ENCODE measurements around the gene ACTA1. TPM values are rescaled to one million over a fixed set of nuclear protein-coding genes. Genes with fewer than 3 reads are reported as not detected.

ACTA1 gene
- total and polyA plus RNA-seq, 2 experiments from 2014 or later = 8.8 to 13.0 TPM

DNA sequence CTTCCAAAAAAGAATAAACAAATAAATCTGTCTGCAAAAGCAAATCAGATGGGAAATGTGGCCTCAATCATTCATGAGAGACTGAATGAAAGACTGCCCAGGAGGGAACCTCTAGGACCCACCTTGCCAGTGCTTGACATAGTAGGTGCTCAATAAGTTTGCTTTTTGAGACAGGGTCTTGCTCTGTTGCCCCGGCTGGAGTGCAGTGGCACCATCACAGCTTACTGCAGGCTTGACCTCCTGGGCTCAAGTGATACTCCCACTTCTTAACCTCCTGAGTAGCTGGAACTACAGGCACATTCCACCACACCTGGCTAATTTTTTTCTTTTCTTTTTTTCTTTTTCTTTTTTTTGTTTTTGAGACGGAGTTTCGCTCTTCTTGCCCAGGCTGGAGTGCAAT is 50.7 kb downstream of the ACTA1 start:
- no peaks in the 10 kb centered on the region for H3K36me3 ChIP-seq (ENCODE audit: insufficient read depth)
- H3K4me1 Mint-ChIP-seq = peaks cover 34% of the 10 kb centered on the region
- H3K27me3 ChIP-seq (ENCODE audit: insufficient read depth) = no peaks in the 10 kb centered on the region
- no peak for ATAC-seq
- no peak overlapping the region for H3K4me3 ChIP-seq
- 0 out of 2 replicates have a peak, but pooled peaks cover 5% of the 10 kb centered on the region for H3F3A ChIP-seq (replicated peaks; ENCODE audit: low read depth)
- peaks cover 33% of the 10 kb centered on the region for H3K4me1 ChIP-seq (ENCODE audit: insufficient read depth)
- H3K4me2 ChIP-seq = no peak overlapping the region
- H2AFZ ChIP-seq = no peak overlapping the region
- H4K20me1 ChIP-seq (replicated peaks; ENCODE audit: insufficient read depth) = no peaks in the 10 kb centered on the region
- no peaks in the 10 kb centered on the region for H3K79me2 ChIP-seq (replicated peaks; ENCODE audit: insufficient read depth)
- no peaks in the 10 kb centered on the region for H3K9me3 Mint-ChIP-seq
- H3K9me2 ChIP-seq (ENCODE audit: insufficient read depth) = no peaks in the 10 kb centered on the region
- no peak overlapping the region for H3K27ac ChIP-seq (ENCODE audit: low read depth)
- no peak overlapping the region for H3K27ac Mint-ChIP-seq
- H3K4me3 Mint-ChIP-seq = no peak overlapping the region
- no peaks in the 10 kb centered on the region for H3K36me3 Mint-ChIP-seq (ENCODE audit: low read depth)
- DNase-seq (ENCODE audit: low spot score) = no peak
- H3K27me3 Mint-ChIP-seq (ENCODE audit: insufficient read depth, low read depth, poor library complexity) = peaks cover 3% of the 10 kb centered on the region
- no peak for TF ChIP-seq EZH2 (IDR thresholded peaks at IDR 0.05; ENCODE audit: low read depth, unreplicated experiment)
- TF ChIP-seq, protein P1, sequence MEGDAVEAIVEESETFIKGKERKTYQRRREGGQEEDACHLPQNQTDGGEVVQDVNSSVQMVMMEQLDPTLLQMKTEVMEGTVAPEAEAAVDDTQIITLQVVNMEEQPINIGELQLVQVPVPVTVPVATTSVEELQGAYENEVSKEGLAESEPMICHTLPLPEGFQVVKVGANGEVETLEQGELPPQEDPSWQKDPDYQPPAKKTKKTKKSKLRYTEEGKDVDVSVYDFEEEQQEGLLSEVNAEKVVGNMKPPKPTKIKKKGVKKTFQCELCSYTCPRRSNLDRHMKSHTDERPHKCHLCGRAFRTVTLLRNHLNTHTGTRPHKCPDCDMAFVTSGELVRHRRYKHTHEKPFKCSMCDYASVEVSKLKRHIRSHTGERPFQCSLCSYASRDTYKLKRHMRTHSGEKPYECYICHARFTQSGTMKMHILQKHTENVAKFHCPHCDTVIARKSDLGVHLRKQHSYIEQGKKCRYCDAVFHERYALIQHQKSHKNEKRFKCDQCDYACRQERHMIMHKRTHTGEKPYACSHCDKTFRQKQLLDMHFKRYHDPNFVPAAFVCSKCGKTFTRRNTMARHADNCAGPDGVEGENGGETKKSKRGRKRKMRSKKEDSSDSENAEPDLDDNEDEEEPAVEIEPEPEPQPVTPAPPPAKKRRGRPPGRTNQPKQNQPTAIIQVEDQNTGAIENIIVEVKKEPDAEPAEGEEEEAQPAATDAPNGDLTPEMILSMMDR (conservative IDR thresholded peaks at IDR 0.05; ENCODE audit: low read depth in 2 of 2) = no peak
- TF ChIP-seq, protein P2, sequence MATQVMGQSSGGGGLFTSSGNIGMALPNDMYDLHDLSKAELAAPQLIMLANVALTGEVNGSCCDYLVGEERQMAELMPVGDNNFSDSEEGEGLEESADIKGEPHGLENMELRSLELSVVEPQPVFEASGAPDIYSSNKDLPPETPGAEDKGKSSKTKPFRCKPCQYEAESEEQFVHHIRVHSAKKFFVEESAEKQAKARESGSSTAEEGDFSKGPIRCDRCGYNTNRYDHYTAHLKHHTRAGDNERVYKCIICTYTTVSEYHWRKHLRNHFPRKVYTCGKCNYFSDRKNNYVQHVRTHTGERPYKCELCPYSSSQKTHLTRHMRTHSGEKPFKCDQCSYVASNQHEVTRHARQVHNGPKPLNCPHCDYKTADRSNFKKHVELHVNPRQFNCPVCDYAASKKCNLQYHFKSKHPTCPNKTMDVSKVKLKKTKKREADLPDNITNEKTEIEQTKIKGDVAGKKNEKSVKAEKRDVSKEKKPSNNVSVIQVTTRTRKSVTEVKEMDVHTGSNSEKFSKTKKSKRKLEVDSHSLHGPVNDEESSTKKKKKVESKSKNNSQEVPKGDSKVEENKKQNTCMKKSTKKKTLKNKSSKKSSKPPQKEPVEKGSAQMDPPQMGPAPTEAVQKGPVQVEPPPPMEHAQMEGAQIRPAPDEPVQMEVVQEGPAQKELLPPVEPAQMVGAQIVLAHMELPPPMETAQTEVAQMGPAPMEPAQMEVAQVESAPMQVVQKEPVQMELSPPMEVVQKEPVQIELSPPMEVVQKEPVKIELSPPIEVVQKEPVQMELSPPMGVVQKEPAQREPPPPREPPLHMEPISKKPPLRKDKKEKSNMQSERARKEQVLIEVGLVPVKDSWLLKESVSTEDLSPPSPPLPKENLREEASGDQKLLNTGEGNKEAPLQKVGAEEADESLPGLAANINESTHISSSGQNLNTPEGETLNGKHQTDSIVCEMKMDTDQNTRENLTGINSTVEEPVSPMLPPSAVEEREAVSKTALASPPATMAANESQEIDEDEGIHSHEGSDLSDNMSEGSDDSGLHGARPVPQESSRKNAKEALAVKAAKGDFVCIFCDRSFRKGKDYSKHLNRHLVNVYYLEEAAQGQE (IDR thresholded peaks at IDR 0.05; ENCODE audit: unreplicated experiment) = no peak
- no peak for TF ChIP-seq STAT1 (IDR thresholded peaks at IDR 0.05; ENCODE audit: unreplicated experiment)
- TF ChIP-seq JUNB (IDR thresholded peaks at IDR 0.05; ENCODE audit: unreplicated experiment) = no peak
- TF ChIP-seq EZH2phosphoT487 (IDR thresholded peaks at IDR 0.05; ENCODE audit: unreplicated experiment) = no peak
- TF ChIP-seq NANOG (IDR thresholded peaks at IDR 0.05; ENCODE audit: borderline replicate concordance) = no peak
- TF ChIP-seq, protein P3, sequence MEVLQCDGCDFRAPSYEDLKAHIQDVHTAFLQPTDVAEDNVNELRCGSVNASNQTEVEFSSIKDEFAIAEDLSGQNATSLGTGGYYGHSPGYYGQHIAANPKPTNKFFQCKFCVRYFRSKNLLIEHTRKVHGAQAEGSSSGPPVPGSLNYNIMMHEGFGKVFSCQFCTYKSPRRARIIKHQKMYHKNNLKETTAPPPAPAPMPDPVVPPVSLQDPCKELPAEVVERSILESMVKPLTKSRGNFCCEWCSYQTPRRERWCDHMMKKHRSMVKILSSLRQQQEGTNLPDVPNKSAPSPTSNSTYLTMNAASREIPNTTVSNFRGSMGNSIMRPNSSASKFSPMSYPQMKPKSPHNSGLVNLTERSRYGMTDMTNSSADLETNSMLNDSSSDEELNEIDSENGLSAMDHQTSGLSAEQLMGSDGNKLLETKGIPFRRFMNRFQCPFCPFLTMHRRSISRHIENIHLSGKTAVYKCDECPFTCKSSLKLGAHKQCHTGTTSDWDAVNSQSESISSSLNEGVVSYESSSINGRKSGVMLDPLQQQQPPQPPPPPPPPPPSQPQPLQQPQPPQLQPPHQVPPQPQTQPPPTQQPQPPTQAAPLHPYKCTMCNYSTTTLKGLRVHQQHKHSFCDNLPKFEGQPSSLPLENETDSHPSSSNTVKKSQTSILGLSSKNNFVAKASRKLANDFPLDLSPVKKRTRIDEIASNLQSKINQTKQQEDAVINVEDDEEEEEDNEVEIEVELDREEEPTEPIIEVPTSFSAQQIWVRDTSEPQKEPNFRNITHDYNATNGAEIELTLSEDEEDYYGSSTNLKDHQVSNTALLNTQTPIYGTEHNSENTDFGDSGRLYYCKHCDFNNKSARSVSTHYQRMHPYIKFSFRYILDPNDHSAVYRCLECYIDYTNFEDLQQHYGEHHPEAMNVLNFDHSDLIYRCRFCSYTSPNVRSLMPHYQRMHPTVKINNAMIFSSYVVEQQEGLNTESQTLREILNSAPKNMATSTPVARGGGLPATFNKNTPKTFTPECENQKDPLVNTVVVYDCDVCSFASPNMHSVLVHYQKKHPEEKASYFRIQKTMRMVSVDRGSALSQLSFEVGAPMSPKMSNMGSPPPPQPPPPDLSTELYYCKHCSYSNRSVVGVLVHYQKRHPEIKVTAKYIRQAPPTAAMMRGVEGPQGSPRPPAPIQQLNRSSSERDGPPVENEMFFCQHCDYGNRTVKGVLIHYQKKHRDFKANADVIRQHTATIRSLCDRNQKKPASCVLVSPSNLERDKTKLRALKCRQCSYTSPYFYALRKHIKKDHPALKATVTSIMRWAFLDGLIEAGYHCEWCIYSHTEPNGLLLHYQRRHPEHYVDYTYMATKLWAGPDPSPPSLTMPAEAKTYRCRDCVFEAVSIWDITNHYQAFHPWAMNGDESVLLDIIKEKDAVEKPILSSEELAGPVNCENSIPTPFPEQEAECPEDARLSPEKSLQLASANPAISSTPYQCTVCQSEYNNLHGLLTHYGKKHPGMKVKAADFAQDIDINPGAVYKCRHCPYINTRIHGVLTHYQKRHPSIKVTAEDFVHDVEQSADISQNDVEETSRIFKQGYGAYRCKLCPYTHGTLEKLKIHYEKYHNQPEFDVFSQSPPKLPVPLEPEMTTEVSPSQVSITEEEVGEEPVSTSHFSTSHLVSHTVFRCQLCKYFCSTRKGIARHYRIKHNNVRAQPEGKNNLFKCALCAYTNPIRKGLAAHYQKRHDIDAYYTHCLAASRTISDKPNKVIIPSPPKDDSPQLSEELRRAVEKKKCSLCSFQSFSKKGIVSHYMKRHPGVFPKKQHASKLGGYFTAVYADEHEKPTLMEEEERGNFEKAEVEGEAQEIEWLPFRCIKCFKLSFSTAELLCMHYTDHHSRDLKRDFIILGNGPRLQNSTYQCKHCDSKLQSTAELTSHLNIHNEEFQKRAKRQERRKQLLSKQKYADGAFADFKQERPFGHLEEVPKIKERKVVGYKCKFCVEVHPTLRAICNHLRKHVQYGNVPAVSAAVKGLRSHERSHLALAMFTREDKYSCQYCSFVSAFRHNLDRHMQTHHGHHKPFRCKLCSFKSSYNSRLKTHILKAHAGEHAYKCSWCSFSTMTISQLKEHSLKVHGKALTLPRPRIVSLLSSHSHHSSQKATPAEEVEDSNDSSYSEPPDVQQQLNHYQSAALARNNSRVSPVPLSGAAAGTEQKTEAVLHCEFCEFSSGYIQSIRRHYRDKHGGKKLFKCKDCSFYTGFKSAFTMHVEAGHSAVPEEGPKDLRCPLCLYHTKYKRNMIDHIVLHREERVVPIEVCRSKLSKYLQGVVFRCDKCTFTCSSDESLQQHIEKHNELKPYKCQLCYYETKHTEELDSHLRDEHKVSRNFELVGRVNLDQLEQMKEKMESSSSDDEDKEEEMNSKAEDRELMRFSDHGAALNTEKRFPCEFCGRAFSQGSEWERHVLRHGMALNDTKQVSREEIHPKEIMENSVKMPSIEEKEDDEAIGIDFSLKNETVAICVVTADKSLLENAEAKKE (CRISPR knock-in tag; IDR thresholded peaks at IDR 0.05) = no peak
